ENCODE measurements around the gene RASA3.
"Not testable (repeated sequence)": the region's sequence is repeated elsewhere in the genome, so short reads cannot be mapped to it uniquely, and the experiment has no call there.

Gene RASA3

DNA sequence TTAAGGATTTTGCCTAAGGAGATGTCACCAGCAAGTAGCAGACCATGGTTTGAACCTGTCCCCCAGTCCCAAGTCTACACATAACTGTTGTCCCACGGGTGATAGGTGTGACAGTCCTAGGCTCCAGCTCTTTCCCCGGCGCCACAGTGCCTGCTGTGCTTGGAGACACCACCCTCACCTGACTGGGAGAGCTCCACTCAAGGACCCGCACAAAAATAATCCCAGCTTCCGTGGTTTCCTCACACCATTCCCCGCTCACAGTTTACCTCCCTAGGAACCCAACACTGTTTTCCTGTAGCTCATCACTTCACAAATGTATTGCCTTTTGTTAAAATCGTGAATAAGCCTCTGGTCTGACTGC, 19.8 kb upstream of the RASA3 start:
- Histone ChIP-seq H3K27ac (no peak overlapping the region), H3K36me3 (replicated peaks) (no peaks in the 10 kb centered on the region), H3K4me3 (ENCODE audit: low read depth, low read length) (no peak overlapping the region), H3K27me3 (replicated peaks) (peaks cover 3% of the 10 kb centered on the region)
- in situ Hi-C loops (cut with HindIII; ENCODE audit: low pct_ligation_motif_present, low sequenced_read_pairs) = no loop called here
- TF ChIP-seq, protein P1, sequence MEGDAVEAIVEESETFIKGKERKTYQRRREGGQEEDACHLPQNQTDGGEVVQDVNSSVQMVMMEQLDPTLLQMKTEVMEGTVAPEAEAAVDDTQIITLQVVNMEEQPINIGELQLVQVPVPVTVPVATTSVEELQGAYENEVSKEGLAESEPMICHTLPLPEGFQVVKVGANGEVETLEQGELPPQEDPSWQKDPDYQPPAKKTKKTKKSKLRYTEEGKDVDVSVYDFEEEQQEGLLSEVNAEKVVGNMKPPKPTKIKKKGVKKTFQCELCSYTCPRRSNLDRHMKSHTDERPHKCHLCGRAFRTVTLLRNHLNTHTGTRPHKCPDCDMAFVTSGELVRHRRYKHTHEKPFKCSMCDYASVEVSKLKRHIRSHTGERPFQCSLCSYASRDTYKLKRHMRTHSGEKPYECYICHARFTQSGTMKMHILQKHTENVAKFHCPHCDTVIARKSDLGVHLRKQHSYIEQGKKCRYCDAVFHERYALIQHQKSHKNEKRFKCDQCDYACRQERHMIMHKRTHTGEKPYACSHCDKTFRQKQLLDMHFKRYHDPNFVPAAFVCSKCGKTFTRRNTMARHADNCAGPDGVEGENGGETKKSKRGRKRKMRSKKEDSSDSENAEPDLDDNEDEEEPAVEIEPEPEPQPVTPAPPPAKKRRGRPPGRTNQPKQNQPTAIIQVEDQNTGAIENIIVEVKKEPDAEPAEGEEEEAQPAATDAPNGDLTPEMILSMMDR (IDR thresholded peaks at IDR 0.05; ENCODE audit: low read depth, low read length, missing control alignments) = no peak
- DNase-seq = no peak

DNA sequence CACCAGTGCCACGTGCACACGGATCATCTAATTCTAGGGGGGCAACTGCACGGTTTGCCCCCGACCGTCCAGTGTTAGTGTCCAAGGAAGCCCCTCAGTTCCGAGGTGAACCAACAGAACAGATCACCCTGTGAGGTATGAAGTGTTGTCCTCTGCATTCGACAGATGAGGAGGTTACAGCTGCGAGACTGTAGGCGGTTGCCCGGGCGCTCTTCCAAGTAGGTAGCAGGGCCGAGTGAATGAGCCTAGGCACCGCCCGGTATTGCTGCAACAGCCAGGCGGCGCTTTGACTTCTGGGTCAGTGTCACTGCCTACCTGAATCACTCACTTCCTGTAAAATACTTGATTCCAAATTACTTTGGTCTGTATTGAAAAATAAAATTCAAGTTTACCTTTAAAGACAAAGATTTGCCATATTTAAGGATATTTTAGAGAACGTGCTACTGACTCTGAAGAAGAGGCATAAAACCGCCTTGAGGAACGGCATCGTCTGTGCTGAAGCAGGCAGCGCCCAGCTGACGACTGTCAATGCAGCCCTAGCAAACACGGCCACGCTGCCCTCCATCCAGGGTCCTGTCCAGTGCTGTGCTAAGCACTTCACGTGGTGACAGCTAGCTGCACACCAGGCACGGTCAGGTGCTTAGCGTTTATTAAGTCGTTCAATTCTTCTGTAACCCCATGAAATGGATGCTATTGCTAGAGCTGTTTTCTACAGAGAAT, 19.3 kb upstream of the RASA3 start:
- in situ Hi-C loops (cut with HindIII; ENCODE audit: low pct_ligation_motif_present, low sequenced_read_pairs) = no loop called here
- TF ChIP-seq, protein P1 (IDR thresholded peaks at IDR 0.05; ENCODE audit: low read depth, low read length, missing control alignments) = no peak
- Histone ChIP-seq H3K4me3 (ENCODE audit: low read depth, low read length) (no peak overlapping the region), H3K27me3 (replicated peaks) (peaks cover 3% of the 10 kb centered on the region), H3K27ac (no peak overlapping the region), H3K36me3 (replicated peaks) (no peaks in the 10 kb centered on the region)
- DNase-seq = no peak

DNA sequence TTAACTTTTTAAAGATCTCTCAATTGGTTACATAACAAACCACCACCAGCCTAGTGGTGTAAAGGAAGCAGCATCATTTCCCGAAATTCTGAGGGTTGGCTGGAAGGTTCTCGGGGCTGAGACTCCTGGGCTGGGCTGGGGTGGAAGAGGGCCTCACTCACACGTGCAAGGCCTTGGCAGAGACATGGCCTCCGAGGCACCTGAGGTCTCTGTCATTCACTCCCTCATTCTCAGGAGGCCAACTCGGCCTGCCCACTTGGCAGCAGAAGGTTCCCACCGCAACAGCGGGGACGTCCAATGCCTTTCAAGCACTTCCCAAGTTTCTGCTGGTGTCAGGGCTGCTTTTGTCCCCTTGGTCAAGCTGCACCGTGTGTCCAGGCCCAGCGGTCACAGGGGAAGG, 18.6 kb upstream of the RASA3 start:
- Histone ChIP-seq H3K27ac (no peak overlapping the region), H3K36me3 (replicated peaks) (no peaks in the 10 kb centered on the region), H3K27me3 (replicated peaks) (peaks cover 3% of the 10 kb centered on the region), H3K4me3 (ENCODE audit: low read depth, low read length) (no peak overlapping the region)
- DNase-seq = no peak
- in situ Hi-C loops (cut with HindIII; ENCODE audit: low pct_ligation_motif_present, low sequenced_read_pairs) = no loop called here
- TF ChIP-seq, protein P1 (IDR thresholded peaks at IDR 0.05; ENCODE audit: low read depth, low read length, missing control alignments) = no peak

DNA sequence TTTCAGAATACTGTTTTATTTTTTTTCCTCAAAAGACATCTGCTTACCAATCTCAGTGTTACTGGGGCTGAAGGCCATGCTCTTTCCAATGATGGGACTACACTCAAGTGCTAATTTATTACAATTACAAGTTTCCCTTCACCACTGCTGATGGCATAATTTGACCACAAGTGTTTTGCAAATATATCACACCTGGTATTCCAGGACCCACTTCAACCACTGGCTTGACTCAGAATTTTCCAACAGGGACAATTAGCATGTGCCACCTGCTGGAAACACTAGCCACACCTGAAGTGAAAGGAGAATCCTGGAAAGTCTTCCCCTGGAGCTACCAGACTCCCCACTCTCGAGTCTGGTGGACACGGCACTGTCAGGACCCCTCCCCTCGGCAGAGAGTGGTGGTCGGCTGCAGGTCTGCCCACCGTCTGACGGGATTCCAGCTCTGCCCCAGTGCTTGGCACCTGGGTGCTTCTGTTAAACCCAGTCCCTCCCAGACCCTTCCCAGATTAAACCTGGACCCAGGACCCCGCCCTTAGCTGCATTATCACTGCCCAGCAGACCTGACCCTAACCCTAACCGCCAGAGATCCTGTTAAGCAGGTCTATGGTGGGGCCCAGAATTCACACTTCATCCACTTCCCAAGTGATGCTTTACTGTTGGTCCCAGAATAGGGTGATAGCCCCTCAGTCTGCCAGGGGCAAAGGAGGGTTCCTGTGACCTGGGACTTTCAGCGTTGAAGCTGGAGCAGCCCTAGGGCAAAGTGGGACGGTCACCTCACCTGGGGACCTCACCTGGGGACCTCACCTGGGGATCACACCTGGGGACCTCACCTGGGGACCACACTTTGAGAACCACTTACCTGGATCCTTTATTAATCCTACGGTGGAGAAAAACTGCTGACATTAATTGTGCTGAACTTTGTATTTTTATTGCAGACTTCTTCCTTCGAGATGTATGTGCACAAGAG, 17.6 kb upstream of the RASA3 start:
- TF ChIP-seq, protein P1 (IDR thresholded peaks at IDR 0.05; ENCODE audit: low read depth, low read length, missing control alignments) = no peak
- in situ Hi-C loops (cut with HindIII; ENCODE audit: low pct_ligation_motif_present, low sequenced_read_pairs) = no loop called here
- H3K4me3 ChIP-seq (ENCODE audit: low read depth, low read length) = no peak overlapping the region
- no peak for DNase-seq
- H3K27me3 ChIP-seq (replicated peaks) = peaks cover 3% of the 10 kb centered on the region
- no peak overlapping the region for H3K27ac ChIP-seq
- no peaks in the 10 kb centered on the region for H3K36me3 ChIP-seq (replicated peaks)

DNA sequence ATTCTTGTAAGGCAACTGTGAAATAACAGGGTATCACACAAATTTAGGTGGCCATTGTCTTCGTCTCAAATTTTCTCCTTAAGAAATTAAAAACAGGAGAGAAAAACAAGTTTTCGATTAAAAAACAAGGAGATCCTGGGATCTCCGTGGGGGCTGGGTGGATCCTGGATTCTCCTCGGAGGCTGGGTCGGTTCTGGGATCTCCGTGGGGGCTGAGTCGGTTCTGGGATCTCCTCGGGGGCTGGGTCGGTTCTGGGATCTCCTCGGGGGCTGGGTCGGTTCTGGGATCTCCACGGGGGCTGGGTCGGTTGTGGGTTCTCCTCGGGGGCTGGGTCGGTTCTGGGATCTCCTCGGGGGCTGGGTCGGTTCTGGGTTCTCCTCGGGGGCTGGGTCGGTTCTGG, 16.5 kb upstream of the RASA3 start:
- in situ Hi-C loops (cut with HindIII; ENCODE audit: low pct_ligation_motif_present, low sequenced_read_pairs); H3K4me3 ChIP-seq (ENCODE audit: low read depth, low read length); DNase-seq; H3K27ac ChIP-seq; H3K36me3 ChIP-seq (replicated peaks); H3K27me3 ChIP-seq (replicated peaks): not testable (repeated sequence)

DNA sequence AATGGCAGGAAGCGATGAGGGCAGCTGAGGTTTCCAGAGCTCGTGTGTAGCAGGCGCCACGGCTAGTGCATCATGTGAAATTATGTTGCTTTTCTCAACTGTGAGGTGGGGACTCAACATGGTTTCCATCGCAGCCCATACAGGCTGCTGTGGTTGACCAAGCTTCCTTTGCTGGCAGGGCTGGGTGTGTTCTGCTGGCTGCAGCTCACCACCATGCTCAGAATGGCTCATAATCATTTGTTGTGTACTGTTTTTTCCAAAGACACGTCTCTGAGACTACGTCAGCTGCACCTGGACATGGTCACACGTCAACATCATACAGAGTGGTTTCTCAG, 16.1 kb upstream of the RASA3 start:
- Histone ChIP-seq H3K27me3 (replicated peaks) (peaks cover 3% of the 10 kb centered on the region), H3K36me3 (replicated peaks) (no peaks in the 10 kb centered on the region), H3K4me3 (ENCODE audit: low read depth, low read length) (no peak overlapping the region), H3K27ac (no peak overlapping the region)
- DNase-seq = no peak
- TF ChIP-seq, protein P1 (IDR thresholded peaks at IDR 0.05; ENCODE audit: low read depth, low read length, missing control alignments) = no peak
- in situ Hi-C loops (cut with HindIII; ENCODE audit: low pct_ligation_motif_present, low sequenced_read_pairs) = no loop called here
